ENCODE results near the gene CLIC3.
A peak's percentile ranks its signal among the peaks of the same experiment; 100 is the strongest.

- TF ChIP-seq POLR2AphosphoS5 (IDR thresholded peaks at IDR 0.05; ENCODE audit: low read depth, low read length) = no peak
- TF ChIP-seq CTCF (IDR thresholded peaks at IDR 0.05) = no peak
- no peak for TF ChIP-seq REST (IDR thresholded peaks at IDR 0.05; ENCODE audit: insufficient read depth in 1 of 2, low read depth in 2 of 2, low read length in 1 of 2)
- TF ChIP-seq SIN3A (IDR thresholded peaks at IDR 0.05; ENCODE audit: borderline replicate concordance, insufficient read depth, low read depth, low read length) = peak; percentile 55; the same call in 1 of the 2 replicates
Observed at GRCh38 chr9:136991993-136992818, 4.2 kb downstream of the CLIC3 start, which contains the start of gene PAXX.
